AG04450 (cell line): Measurements from ENCODE around the gene ZIC2. TPM values are rescaled to one million over a fixed set of nuclear protein-coding genes. Genes with fewer than 3 reads are reported as not detected.
"Not testable (repeated sequence)": the region's sequence is repeated elsewhere in the genome, so short reads cannot be mapped to it uniquely, and the experiment has no call there.

Source experiments
- CTCF ChIA-PET: fragments of 300-600, 350-600 bp; formaldehyde crosslinking; extraction: SDS; loops from one replicate; lab custom pipeline; 2022; ENCODE audit warnings: antibody characterized with exemption, inconsistent platforms; lab: Charles Lee
- POLR2A ChIA-PET: fragments of 350-600 bp; formaldehyde crosslinking; extraction: SDS; loops from one replicate; lab custom pipeline; 2021; ENCODE audit warnings: antibody characterized with exemption, inconsistent platforms; lab: Yijun Ruan, JAX
- DNase-seq: peaks from one replicate; pipeline ENCODE4 v3.0.0-alpha.2; 2011; ENCODE audit warnings: low read depth, low spot score
- H3K27ac ChIP-seq: one replicate; pipeline ENCODE4 v1.5.1; 2012; ENCODE audit warnings: low read depth, low read length, control low read depth
- H3K27me3 ChIP-seq: one replicate; pipeline ENCODE4 v1.6.0; 2012; ENCODE audit warnings: low read length; ENCODE audit not compliant: control insufficient read depth, insufficient read depth
- H3K4me3 ChIP-seq: 2 replicates; pipeline ENCODE4 v1.5.1; 2011; ENCODE audit warnings: mild to moderate bottlenecking, low read depth, low read length, control low read depth
- H3K9me3 ChIP-seq: 2 replicates; pipeline ENCODE4 v1.5.1; 2012; ENCODE audit warnings: low read length; ENCODE audit not compliant: control insufficient read depth, insufficient read depth
- polyA plus RNA-seq: library from polyadenylated mRNA; depleted of rRNA; stranded (reverse); fragments of >200 nt; gene quantifications from 2 replicates; pipeline ENCODE4 v1.2.3, GENCODE V29; 2011
- TF ChIP-seq, protein P1 (sequence below): IDR thresholded peaks from 2 replicates; pipeline ENCODE4 v1.5.1; 2011; ENCODE audit warnings: low read depth, low read length, control low read depth, inconsistent platforms

The ZIC2 gene
- polyA plus RNA-seq, 1 experiment = not detected

DNA sequence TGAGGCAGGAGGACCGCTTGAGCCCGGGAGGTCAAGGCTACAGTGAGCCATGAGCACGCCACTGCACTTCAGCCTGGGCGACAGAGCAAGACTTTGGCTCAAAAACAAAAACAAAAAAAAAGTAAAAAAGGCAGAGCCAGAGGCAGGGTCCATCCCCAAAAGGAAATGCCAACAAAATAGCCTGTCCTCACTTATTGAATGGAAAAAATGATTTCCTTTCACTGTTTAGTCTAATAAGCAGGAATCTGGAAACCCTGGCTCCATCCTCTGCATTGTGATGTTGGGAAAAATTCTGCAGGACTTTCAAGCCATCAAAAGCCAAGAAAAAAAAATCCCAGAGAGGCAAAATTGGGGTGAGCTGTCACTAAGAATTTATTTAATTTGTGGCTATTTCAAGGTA is 33.2 kb upstream of the ZIC2 start:
- Histone ChIP-seq H3K27me3 (peaks cover 27% of the 10 kb centered on the region), H3K27ac (no peak overlapping the region)
- POLR2A ChIA-PET = no interaction called here

DNA sequence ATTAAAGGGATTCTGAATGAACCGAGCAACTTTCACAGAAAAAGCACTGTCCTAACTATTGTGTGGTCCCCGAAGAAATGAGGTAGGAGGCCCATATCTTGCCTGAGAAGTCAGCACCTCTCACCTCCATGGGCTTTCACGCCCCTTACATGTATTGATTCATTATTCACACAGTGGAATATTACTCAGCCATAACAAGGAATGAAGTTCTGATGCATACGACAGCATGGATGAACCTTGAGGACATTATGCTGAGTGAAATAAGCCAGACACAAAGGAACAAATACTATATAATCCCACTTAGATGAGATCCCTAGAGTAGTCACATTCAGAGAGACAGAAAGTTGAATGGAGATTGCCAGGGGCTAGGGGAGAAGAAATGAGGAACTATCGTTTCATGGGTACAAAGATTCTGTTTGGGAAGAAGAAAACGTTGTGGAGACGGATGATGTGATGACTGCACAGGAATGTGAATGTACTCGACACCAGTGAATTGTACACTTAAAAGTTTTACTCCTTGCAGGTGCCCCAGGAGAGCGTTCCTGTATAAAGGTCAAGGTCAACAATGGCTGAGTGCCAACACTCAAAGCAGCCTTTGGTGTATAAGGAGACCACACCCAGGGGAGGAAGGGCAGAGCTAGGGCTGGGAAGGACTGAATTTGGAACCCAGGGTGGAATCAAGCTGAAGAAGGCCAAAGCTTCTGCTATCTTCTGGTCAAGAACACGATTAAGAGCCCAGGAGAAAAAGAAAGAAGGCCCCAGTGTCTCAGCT is 32.5 kb upstream of the ZIC2 start:
- H3K9me3 ChIP-seq = no peaks in the 10 kb centered on the region
- no peak for DNase-seq
- no peak overlapping the region for H3K27ac ChIP-seq
- ChIA-PET POLR2A (no interaction called here), CTCF (no interaction called here)
- no peak overlapping the region for H3K4me3 ChIP-seq
- TF ChIP-seq, protein P1, sequence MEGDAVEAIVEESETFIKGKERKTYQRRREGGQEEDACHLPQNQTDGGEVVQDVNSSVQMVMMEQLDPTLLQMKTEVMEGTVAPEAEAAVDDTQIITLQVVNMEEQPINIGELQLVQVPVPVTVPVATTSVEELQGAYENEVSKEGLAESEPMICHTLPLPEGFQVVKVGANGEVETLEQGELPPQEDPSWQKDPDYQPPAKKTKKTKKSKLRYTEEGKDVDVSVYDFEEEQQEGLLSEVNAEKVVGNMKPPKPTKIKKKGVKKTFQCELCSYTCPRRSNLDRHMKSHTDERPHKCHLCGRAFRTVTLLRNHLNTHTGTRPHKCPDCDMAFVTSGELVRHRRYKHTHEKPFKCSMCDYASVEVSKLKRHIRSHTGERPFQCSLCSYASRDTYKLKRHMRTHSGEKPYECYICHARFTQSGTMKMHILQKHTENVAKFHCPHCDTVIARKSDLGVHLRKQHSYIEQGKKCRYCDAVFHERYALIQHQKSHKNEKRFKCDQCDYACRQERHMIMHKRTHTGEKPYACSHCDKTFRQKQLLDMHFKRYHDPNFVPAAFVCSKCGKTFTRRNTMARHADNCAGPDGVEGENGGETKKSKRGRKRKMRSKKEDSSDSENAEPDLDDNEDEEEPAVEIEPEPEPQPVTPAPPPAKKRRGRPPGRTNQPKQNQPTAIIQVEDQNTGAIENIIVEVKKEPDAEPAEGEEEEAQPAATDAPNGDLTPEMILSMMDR = no peak
- H3K27me3 ChIP-seq = peaks cover 31% of the 10 kb centered on the region

More for the DNA sequence above, 33.2 kb upstream of the ZIC2 start:
- no peak overlapping the region for H3K4me3 ChIP-seq
- TF ChIP-seq, protein P1 = no peak
- H3K9me3 ChIP-seq = no peaks in the 10 kb centered on the region
- DNase-seq = no peak
- CTCF ChIA-PET = no interaction called here

DNA sequence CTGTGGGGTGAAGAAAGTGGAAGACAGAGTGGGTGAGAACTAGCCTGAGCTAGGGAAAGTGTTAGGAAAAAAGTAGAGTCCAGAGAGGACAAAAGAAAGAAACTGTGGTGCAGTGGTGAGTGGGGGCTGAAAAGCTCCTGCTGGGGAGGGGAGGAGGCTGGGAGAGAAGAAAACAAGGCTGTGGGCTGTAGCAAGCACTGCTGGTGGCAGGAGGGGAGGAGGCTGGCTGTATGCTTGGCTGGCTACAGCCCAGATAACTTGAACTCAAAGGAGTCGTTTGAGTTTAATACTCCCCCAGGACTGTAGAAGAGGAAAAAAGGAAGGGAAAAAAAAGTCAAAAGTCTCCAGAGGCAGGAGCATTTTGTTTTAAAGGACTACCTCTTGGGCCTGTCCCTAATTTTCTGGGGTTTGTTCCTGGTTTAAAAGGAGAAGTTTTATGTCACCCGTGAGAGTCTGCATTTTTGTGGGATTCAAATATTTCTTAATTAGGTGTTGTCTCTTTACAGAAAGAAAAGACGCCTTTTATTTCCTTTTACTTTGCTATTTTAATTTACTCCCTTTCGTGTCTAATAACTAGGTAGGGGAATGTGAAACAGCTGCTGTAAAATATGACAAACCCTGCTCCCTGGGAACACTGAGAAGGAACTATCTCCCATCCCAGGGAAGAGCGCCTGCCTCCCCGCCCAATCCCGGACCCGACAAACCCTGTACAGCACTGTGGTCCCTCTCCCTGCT is 31.7 kb upstream of the ZIC2 start:
- TF ChIP-seq, protein P1 = no peak
- no peaks in the 10 kb centered on the region; the same call in 1 of the 2 replicates for H3K9me3 ChIP-seq
- CTCF ChIA-PET = no interaction called here
- DNase-seq = no peak
- no peak overlapping the region for H3K27ac ChIP-seq
- no peak overlapping the region for H3K4me3 ChIP-seq
- H3K27me3 ChIP-seq = peaks cover 37% of the 10 kb centered on the region
- POLR2A ChIA-PET = no interaction called here

DNA sequence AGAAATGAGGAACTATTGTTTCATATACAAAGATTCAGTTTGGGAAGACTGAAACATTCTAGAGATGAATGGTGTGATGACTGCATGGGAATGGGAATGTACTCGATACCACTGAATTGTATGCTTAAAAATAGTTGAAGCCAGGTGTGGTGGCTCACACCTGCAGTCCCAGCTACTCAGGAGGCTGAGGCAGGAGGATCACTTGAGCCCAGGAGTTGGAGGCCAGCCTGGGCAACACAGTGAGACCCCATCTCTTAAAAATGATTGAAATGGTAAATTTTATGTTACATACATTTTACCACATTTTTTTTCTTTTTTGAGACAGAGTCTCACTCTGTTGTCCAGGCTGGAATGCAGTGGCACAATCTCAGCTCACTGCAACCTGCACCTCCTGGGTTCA is 29.9 kb upstream of the ZIC2 start:
- POLR2A ChIA-PET, H3K4me3 ChIP-seq, DNase-seq, CTCF ChIA-PET, H3K27ac ChIP-seq: not testable (repeated sequence)
- Histone ChIP-seq H3K9me3 (peaks cover 11% of the 10 kb centered on the region; the same call in 1 of the 2 replicates), H3K27me3 (peaks cover 53% of the 10 kb centered on the region)

DNA sequence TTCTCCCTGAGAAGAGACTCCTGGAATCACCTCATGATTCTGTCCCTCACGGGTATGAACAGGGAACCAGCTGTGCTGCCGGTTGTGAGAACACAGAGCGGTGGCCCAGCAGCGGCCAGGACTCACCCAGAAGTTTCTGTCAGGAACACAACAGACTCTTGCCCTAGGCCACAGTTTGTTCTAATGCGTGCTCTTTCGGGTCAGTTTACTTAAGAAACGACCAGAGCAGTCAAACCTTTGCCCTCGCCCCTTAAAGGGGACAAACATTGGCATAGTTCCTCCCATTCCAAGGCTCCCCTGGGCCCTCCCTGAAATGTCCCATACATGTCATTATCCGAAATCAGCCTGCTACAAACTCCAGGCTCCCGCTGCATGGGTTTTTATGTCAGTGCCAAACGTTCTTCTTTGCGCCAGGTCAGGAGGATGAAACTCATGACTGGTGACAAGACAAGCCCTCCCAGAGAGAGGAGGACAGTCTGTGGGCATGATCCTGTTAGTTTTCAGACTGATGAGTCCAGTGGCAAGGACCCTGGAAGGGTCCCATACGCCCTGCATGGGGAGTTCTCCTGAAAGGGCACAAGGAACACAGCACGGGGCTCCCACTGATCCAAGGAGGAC is 28.3 kb upstream of the ZIC2 start:
- Histone ChIP-seq H3K4me3 (no peak overlapping the region), H3K27ac (no peak overlapping the region), H3K27me3 (peaks cover 68% of the 10 kb centered on the region), H3K9me3 (peaks cover 11% of the 10 kb centered on the region; the same call in 1 of the 2 replicates)
- ChIA-PET CTCF (no interaction called here), POLR2A (no interaction called here)
- TF ChIP-seq, protein P1 = no peak
- DNase-seq = no peak
